COR-L47 (cell line): ENCODE data around the gene LAMB4.
"Not testable (repeated sequence)": the region's sequence is repeated elsewhere in the genome, so short reads cannot be mapped to it uniquely, and the experiment has no call there.

Experiments
- DNase-seq: peaks from one replicate; lab custom pipeline; 2025; lab: John Stamatoyannopoulos, UW

LAMB4 gene

DNA sequence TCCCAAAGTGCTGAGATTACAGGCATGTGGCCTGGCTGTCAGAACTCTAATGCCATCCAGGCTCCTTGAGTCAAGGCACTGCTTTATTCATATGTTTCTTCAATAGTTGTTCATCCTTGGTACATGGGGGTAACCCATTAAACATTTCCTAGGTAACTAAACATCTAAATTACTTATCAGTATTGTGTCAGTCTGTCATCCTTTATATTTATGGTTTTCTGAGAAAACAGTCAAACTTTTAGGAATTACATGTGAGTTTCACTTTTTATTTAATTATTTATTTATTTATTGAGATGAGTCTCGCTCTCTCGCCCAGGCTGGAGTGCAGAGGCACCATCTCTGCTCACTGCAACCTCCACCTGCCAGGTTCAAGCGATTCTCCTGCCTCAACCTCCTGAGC is 81.7 kb downstream of the LAMB4 start:
- DNase-seq: no peak

DNA sequence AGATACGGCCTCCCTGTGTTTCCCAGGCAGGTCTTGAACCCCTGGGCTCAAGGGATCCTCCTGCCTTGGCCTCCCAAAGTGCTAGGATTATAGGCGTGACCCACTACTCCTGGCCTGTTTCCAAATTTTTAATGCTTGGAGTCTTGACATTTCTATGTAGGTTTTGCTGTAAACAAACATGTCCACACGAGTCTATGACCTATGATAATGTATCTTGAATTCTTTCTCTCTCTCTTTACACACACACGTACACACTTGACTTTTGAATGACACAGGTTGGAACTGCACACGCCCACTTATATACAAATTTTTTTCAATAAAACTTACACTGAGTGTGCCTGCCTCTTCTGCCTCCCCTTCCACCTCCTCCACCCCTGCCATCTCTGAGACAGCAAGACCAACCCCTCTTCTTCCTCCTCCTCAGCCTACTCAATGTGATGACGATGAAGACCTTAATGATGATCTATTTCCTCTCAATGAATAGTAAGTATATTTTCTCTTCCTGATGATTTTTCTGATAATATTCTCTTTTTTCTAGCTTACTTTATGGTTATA is 83.1 kb downstream of the LAMB4 start:
- DNase-seq: peak; percentile 4

DNA sequence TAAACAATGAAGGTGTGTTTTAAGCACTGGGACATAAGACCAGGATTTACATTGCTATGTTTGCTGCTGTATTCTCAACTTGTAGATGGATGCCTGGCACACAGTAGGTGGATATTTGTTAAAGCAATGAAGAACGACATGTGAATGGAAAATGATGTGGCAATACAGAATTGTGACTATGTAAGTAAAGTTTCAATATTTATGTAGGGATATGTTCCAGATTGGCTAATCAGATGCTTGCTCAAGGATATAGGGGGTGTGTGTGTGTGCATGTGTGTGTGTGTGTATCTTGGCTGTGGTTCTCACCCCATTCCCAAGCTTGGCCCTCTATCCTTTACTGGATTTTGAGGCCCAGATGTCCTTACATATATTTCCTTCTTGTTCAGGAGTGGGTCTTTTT is 84.5 kb downstream of the LAMB4 start:
- no peak for DNase-seq

DNA sequence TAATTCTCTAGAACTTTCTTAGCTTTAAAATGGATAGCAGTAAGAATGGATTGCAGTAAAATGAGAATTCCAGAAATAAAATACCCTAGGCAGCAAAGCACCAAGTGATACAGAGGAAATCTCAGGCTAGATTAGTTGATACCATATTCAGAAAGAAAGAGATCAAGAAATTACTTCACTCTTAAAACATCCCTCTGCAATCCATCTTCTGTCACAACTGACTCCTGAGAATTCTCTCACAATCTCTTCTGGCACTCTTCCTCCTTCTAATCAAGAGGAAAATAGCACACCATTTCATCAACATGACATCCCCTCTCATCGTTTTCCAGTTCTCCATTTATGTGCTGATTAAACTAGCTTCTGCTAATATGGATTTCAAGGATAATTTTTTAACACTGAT is 85.0 kb downstream of the LAMB4 start:
- no peak for DNase-seq

DNA sequence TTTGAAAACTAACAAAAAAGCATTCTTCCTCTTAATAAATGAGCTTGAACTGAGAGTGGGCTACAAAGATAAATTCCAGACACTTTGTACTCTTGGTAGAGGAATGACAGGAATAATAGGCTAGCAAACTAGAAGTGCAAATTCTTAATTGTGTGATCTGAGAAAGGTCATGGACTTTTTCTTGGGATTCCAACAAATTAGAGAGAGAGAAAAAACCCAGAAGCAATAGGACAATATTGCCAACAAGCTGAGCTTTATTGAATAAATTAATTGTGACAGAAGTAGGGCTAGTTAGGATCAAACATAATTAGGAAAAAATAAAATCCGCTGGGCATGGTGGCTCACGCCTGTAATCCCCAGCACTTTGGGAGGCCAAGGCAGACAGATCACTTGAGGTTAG is 85.8 kb downstream of the LAMB4 start:
- no peak for DNase-seq

DNA sequence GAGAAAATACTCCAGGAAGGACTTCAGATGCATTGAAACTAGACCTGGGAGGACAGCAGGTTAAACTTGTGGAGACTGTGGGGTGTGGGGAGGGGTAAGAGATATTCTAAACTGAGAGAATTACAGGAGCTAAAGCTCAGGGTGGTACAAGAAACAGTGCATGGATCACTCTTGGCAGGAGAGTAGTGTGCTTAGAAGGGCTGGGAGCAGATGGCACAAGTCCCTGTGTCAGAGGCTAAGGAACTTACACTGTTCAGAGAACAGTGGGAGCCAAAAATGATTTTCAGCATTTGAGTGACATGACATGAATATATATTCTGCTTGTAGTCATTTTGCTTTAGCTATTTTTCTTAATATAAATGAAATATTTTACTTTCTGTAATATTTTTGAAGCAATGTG is 91.2 kb downstream of the LAMB4 start:
- DNase-seq: no peak

DNA sequence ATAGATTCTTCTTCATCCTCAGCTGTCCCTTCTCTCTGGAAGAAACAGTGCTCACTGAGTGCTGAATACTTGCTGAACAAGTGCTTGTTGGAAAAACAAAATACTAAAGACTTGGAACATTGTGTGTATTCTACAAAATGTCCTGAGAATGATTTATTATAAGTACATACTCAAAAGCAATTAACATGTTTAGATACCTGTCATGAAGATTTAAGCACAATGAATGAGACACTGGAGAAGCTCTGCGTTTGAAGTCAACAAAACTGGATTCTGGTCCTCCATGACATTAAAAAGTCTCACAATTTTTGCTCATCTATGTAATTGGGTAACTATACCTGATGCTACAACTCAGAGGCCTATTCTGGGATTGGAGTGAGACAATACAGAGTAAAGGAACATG is 92.4 kb downstream of the LAMB4 start:
- no peak for DNase-seq

DNA sequence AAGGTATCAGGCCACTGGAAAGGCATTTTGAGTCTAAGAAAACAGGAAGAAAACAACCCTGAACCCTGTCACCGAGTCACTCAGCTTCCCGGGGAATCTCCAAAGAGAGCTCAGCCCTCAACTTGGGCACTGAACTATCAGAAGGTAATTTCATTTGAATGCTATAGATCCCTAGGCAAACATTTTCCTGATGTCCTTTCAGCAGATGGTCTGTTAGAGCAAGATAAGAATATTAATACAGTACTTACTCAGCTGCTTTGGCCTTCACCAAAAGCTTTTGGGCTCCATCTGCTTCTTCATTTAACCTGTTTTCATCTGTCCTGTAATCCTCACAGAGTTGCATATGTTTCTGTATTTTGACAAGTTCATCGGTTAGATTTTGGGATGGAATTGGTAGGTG is 93.0 kb downstream of the LAMB4 start:
- DNase-seq: no peak

DNA sequence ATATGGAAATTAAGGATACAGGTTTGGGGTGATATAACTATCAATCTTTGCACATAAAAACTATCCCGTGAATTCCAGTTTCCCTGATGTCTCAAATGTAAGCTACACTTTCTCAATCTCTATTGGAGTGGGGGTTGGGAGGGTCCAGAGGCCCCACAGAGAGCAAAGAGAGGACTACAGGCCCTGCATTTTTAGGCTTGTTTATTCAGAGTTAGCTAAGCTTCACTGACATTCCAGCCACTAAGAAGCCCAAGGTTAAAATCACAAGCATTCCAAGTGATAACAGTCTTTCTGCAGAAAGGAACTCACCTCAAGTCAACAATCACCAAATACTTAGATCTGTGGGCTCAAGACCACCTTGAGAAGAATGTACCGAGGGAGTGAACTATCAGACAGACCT is 95.6 kb downstream of the LAMB4 start:
- no peak for DNase-seq

DNA sequence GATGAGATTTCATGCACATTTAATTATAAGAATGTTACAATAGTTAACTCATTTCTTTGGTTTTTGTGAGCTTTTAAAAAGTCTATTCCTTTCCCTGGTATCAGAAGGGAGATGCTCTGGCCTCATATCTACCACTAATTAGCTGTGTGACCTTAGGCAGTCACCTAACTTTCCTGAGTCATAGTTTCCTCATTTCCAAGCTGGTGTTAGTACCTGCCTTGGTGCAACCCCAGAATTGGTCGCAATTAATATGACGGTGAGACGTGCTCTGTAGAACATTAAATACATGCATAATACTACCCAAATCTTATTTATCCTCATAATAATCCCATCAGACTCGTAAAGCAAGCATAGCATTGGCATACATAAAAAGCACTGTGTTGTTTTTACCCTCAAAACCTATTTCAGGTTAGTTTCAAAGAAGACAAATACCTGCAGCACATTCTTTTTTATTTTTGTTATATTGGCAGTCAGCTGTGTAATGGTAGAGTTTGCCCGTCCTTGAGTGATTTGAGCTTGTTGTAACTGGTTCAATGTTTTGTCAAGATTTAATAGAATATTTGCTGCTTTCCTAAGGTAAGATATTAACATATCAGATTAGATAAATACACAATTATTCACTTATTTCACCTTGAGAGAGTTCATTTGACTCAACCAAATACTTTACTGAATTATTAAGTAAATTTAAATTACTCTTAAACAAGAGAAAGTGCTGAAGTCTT is 96.2 kb downstream of the LAMB4 start:
- no peak for DNase-seq

DNA sequence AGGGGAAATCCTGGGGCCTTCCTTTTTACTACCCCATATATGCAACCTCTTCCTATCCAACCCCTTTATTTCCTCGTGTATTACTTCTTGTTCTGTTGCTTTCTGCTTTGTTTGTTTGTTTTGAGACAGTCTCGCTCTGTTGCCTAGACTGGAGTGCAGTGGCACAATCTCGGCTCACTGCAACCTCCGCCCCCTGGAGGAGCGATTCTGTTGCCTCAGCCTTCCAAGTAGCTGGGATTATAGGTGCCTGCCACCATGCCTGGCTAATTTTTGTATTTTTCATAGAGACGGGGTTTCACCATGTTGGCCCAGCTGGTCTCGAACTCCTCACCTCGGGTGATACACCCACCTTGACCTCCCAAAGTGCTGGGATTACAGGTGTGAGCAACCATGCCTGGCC is 96.9 kb downstream of the LAMB4 start:
- not testable (repeated sequence) for DNase-seq

DNA sequence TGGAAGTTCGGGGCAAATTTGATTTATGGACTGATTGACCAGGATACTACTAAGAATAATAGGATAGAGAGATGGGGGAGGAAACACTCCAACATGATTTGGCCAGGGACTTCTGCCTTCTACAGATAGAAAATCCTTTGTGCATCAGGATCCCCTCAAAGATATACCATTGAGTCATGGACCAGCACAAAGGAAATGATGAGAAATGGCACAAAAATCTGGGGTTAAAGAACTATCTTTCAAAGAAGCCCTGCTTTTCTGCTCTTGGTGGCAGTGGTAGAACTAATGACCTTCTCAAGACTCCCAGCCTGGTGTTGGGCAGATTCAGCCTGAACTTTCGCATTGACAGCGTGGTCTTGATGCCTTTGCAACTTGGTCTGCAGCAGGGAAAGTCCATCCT is 99.6 kb downstream of the LAMB4 start:
- DNase-seq: no peak

DNA sequence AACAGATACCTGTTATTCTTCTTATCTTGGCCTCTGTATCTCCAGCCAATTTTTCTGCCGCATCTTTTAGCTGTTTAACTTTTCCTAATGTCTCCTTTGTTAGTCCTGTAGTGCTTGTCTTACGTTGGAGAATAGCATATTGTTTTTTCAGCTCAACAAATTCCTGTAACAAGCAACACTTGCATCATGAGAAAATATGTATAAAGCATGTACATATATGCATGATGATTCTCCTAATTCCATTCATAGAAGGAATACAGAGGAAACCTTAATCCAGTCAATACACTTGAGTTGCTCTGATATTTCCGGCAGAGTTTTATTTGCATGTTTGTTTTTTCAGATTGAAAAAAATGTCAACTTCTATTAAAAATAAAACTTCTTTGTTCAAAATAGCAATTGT is 101.1 kb downstream of the LAMB4 start:
- no peak for DNase-seq

DNA sequence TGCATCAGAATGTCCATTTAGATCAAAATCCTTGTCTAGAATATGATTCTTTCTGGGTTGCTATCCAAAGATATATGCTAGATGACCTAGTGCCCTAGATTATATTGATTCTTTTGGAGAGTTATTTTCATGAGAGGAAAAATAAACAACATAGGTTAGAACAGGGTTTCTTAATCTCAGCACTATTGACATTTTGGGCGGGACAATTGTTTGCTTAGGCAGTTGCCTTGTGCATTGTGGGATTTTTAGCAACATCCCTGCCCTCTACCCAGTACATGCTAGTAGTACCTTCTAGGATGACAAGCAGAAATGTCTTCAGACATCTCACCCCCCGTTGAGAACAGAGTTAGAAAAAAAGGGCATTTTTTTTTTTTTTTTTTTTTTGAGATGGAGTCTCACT is 102.0 kb downstream of the LAMB4 start:
- DNase-seq: no peak

DNA sequence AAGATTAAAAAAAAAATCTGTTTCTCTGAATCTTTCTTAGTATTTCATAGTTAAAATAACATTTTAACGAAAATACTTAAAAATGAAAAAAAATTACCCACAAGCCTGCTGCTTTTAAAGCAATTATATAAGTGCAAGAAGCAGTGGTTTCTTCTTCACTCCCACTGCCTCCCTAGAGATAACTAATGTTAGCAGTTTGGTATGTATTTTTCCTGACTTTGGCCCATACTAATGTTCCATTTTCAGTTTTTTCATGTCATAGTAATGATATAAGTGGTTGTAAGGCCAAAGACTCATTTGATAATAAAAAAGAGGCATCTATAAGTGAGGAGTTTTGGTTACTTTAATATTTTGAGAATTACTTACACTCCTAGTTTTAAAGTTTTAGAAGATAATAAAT is 102.9 kb downstream of the LAMB4 start:
- no peak for DNase-seq

DNA sequence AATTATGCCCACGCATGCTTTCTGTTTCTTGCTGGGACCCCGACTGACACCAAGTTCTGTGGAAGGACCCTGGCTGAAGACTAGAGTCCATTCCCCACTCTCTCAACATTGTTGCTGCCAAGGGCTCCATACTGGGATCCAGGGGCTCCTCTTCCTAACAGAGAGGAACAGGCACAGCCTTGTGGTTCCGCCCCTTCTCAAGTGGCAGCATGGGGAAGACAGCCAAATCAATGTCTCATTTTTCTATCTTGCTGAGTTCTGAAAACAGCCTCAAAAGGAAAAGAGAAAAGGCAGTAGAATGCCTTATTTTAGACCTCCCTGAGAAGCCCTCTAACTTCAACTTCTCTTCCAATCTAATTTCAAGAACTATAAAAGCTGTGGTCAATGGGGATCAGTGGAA is 103.5 kb downstream of the LAMB4 start:
- no peak for DNase-seq

DNA sequence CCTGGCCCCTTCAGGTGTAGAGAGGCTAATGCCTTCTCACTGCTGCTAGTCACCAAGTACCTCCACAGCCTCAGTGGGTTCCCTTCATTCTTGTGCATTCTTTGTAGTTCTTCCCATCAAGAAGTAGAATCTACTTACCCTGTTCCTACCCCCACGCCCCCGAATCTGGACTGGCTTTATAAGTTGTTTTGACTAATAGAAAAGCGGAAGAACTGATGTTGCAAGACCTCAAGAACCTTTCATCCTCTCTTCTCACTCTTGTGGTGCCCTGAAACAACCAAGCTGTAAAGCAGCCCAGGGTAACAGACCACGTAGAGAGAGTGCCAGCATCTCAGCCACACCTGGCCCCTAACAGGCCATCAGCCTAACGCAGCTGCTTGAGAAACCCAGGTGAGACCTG is 104.0 kb downstream of the LAMB4 start:
- no peak for DNase-seq

DNA sequence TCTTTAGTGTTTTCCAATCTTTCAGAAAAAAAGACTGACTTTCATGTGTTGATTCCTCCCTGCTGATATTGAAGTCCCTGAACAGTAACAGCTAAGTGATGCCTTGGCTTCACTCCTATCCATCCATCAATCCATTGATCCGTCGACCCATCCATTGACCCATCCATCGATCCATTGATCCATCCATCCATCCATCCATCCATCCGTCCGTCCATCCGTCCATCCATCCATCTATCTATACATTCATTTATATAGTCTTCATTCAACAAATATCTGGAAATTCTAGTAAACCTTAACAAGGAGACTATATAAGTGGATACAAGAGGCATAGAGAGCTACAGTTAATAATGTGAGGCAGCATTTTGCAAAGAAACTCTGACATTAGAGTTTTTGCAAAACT is 105.6 kb downstream of the LAMB4 start:
- no peak for DNase-seq

DNA sequence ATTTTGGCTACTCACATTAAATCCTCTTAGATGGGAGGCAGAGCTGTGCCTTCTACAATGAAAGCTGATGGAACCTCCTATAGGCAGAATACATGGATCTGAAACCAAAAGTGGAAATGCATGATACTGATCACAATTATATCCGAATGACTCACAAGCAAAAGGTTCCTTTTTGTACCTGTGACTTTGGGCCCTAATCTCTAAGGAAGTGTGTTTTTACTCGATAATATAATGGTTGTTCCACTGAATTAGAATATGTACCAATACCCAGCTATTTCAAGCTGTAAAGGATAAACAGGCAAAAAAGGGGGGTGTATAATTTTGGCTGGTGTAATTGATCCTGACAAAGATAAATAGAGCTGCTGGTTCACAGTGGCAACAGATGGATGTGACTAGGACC is 109.6 kb downstream of the LAMB4 start:
- no peak for DNase-seq

DNA sequence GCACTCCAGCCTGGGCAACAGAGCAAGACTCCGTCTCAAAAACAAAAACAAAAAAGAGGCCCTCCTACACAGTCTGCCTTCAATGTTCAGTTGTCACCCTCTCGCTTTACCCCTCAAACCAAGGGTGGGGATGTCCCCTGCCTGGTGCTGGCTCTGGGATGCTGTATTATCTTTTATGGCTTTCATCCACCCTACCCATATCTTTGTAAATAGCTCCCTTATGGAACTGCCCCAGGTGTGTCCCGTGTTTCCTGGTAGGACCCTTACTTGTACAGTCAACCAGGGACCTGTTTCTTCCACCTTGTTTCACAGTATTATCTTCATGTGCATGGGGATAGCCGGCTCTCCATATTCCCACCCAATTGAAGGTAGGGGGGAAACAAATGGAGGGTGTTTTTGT is 111.5 kb downstream of the LAMB4 start:
- no peak for DNase-seq

DNA sequence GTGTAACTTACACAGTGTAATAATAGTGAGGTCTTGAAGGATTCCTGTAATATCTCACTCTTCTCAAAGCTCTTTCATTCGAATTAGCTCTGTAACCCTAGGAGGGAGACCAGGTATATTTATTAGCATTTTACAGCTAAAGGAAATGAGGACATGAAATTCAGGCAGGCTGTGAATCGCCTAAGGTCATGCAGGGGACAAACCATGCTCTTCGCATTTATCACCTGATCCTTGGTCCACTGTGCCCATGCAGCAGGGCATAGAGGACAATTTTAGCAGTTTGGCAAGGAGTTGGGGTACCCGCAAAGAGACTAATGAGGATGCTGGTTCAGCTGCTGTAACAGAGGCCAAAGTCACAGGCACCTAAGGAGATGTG is 112.4 kb downstream of the LAMB4 start:
- no peak for DNase-seq

DNA sequence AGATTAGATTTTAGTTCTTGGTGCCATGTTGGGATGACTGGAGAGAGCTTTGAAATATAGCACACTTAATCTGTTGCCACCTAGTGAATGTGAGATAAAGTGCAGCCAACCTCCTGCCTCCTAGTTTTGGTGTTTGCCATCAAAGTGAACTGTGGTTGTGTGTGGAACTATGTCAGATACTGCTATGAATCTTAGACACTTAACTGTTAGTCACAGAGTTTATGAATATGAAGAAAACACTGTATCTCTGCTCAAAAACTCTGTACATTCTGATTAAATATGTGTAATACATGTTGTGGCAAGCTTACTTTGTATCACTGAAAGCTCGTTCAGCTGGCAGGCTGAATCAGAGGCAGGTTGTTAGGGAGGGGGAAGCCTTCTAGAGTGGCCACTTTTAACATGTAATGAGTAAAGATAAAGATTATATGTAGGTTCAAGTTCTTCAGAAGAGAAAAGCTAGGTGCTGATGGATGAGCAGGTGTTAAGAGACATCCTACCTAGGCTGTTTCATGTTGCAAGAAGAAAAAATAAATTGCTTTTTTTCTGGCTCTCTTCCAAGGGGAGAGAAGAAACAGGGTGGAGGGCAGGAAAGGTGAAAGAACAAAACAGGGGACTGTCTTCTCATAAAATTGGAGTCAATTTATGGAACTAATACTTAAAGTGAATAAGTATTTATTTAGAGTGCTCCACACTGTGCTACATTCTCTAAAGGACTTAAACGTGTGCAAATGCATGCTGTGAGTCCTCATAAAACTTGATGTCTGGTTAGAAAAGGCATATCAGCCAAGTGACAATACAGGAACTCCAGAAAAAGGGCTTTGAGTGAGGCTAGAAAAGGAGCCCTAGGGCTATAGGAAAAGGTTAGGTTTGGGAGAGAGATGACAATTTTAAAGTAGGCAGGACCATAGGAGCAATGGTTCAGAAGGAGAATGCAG is 113.1 kb downstream of the LAMB4 start:
- DNase-seq: peak; percentile 70

DNA sequence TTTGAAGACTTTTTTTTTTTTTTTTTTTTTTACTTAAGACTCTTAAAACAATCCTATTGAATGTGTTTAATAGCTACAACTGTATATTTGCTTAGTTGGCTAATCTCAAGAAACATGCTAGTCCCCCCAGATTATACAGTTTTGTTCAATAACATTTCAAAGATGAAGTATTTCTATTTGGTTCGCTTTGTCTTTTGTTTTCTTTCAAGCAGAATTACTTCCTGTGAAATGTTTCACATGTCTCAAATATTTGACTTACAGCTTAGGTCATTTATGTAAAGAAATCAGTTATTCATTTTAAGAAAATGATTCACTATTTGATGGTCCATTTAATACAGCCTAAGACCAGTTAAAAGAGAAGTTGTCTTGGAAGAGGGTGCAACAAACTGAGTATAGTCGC is 114.4 kb downstream of the LAMB4 start:
- no peak for DNase-seq
